ENCODE measurements around the gene FAM186B.

FAM186B gene

DNA sequence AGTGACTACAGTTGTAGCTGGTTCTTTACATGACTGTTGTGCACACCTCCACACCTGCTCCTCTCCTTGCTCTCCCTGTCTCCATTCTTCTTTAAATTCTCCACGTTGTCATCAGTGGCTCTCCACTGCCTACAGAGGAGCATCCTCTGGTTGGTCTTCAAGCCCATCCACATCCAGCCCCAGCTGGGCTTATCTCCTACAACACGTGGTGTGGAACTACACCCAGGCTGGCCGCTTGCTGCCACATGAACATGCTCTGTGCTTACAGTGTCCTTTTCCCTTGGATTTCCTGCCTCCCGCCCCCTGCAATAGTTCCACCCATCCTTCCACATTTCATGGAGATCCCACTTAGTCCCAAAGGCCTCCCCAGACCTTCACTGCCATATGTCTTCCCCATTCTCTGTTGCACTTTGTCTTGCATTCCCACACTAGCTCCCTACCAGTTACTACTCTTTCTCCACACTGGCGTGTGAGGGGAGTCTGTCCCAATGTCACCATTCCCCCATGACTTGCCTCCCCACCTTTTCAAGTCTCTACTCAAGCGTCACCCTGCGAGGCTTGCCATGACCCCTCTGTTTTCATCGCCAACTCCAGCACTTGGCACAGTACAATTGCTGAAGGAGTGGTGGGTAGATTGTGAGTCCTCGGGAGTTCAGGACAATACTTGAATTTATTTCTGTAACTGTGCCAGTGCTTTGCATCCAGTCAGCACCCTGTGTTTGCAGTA, 27.7 kb downstream of the FAM186B start:
- H3K9me3 Mint-ChIP-seq: no peaks in the 10 kb centered on the region
- H3K27me3 Mint-ChIP-seq: no peaks in the 10 kb centered on the region
- peaks cover 17% of the 10 kb centered on the region for H3K4me1 Mint-ChIP-seq (ENCODE audit: low read depth)
- H3K4me3 Mint-ChIP-seq: no peak overlapping the region
- H3K27ac Mint-ChIP-seq: no peak overlapping the region
- peaks cover 27% of the 10 kb centered on the region for H3K36me3 Mint-ChIP-seq (ENCODE audit: low read depth)

DNA sequence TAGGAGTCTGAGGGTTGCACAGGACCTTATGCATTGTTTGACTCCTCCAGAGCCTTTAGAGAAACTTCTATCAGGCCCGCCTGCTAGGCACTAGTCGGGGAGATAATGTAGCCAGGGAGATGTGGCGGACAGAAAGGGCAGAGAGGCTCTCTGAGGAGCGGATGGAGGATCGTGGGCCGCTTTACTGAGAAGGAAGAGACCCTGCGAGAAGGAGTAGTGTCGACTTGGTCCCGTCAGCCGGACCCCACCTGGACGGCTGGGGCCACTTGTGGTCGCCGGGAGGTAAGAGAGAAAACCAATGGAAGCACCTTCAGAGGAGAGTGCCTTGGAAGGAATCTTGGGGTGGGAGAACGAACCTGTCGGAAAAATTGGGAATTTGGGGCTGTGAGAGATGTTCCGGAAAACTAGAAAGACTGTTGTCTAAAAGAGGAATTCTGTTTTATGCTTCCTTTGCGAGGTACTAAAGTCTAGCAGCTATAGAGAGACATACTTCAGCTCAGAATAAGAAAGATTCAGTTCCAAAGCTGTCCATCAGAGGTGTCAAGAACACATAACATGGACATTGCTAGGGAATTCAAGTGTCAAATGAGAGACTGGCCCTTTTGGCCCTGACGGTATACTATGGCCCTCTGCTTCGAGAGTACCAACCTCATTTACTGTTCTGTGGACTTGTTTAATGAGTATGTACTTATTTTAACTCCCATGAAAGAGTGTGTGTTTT, 36.8 kb downstream of the FAM186B start:
- Mint-ChIP-seq H3K36me3 (ENCODE audit: low read depth) (peaks cover 24% of the 10 kb centered on the region), H3K4me1 (ENCODE audit: low read depth) (peaks cover 65% of the 10 kb centered on the region), H3K4me3 (peak overlapping the region; percentile 97), H3K27ac (peak overlapping the region; percentile 98), H3K9me3 (no peaks in the 10 kb centered on the region), H3K27me3 (no peaks in the 10 kb centered on the region)

DNA sequence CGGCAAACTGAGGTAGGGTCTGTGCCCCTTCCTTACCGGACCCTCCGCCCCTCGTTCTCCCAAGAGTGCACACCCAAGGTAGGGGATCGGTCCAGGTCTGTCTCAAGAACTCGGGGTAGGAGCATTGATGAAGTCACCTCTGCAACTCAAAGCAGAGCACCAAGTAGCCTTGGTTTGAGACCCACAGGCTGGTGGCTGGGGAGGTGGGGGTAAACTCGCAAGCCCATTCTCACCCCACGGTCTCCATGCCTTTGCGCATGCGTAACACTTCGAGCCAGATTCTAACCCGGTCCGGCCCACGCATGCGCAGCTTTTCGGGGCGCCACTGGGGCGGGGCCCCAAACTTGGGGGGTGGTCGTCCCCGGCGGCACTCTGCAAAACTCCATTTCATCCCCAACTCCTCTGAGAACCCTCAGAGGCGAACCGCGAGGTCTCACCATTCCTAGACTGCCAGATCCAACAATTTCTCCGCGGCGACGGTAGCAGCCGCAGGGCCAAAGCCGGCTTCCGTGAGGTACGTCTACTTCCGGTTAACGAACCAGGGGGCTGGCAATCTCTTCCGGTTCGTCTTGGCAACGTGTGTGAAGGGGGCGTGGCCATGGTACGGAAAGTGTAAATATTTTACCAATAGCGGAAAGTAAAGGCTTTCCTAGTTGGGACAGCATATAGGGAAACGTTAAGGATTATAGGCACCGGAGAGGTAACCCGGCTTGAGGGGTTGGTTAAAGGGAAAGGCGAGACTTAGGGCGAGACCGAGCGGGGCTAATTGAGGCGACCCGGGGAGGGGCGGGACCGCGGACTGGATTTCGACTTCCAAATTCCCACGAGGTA, 37.6 kb downstream of the FAM186B start, which contains the start of gene MCRS1:
TSS of gene MCRS1 (minus strand) at position 532 of the 831 bp plus-strand sequence. CDS start 1,411 bp downstream, outside the sequence.
- H3K9me3 Mint-ChIP-seq: no peaks in the 10 kb centered on the region
- H3K36me3 Mint-ChIP-seq (ENCODE audit: low read depth): peaks cover 26% of the 10 kb centered on the region
- peak within 1 kb of the TSS; percentile 98 for H3K27ac Mint-ChIP-seq
- H3K4me1 Mint-ChIP-seq (ENCODE audit: low read depth): peaks cover 65% of the 10 kb centered on the region
- no peaks in the 10 kb centered on the region for H3K27me3 Mint-ChIP-seq
- H3K4me3 Mint-ChIP-seq: peak within 1 kb of the TSS; percentile 97

GRCh38 chr12:49567302-49567610, 38.2 kb downstream of the FAM186B start:
- peak overlapping the region; percentile 98 for H3K27ac Mint-ChIP-seq
- H3K4me1 Mint-ChIP-seq (ENCODE audit: low read depth): peaks cover 70% of the 10 kb centered on the region
- no peaks in the 10 kb centered on the region for H3K27me3 Mint-ChIP-seq
- H3K36me3 Mint-ChIP-seq (ENCODE audit: low read depth): peaks cover 31% of the 10 kb centered on the region
- H3K9me3 Mint-ChIP-seq: no peaks in the 10 kb centered on the region
- peak overlapping the region; percentile 97 for H3K4me3 Mint-ChIP-seq

DNA sequence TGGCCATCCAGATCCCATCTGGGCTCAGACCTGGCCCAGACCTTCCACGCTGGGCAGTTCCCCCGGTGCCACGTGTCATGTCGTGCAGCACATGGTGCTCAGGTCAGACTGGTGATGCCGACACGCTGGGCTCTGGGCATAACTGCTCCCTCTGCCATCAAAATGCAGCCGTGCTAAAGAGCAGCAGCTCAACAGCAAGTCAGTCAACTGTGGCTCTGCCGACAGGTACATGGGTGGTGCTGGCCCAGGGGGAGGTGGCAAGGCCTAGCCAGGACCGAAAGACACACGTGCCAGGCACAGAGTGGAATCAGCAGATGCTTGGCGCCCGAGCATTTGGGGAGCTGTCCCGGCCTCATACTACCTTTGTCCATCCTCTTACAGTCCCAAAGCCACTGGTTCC, 39.1 kb downstream of the FAM186B start:
- Mint-ChIP-seq H3K27ac (no peak overlapping the region), H3K9me3 (no peaks in the 10 kb centered on the region), H3K4me3 (no peak overlapping the region), H3K4me1 (ENCODE audit: low read depth) (peaks cover 75% of the 10 kb centered on the region), H3K36me3 (ENCODE audit: low read depth) (peaks cover 28% of the 10 kb centered on the region), H3K27me3 (no peaks in the 10 kb centered on the region)

GRCh38 chr12:49565406-49566265, 39.8 kb downstream of the FAM186B start:
- H3K27ac Mint-ChIP-seq: no peak overlapping the region
- peaks cover 32% of the 10 kb centered on the region for H3K36me3 Mint-ChIP-seq (ENCODE audit: low read depth)
- no peak overlapping the region for H3K4me3 Mint-ChIP-seq
- H3K27me3 Mint-ChIP-seq: no peaks in the 10 kb centered on the region
- no peaks in the 10 kb centered on the region for H3K9me3 Mint-ChIP-seq
- H3K4me1 Mint-ChIP-seq (ENCODE audit: low read depth): peaks cover 77% of the 10 kb centered on the region

GRCh38 chr12:49564686-49565405, 40.6 kb downstream of the FAM186B start:
- Mint-ChIP-seq H3K36me3 (ENCODE audit: low read depth) (peaks cover 38% of the 10 kb centered on the region), H3K27me3 (no peaks in the 10 kb centered on the region), H3K9me3 (no peaks in the 10 kb centered on the region), H3K27ac (no peak overlapping the region), H3K4me3 (no peak overlapping the region), H3K4me1 (ENCODE audit: low read depth) (peaks cover 76% of the 10 kb centered on the region)

GRCh38 chr12:49563951-49564685, 41.3 kb downstream of the FAM186B start:
- peaks cover 41% of the 10 kb centered on the region for H3K36me3 Mint-ChIP-seq (ENCODE audit: low read depth)
- H3K9me3 Mint-ChIP-seq: no peaks in the 10 kb centered on the region
- peaks cover 74% of the 10 kb centered on the region for H3K4me1 Mint-ChIP-seq (ENCODE audit: low read depth)
- no peak overlapping the region for H3K27ac Mint-ChIP-seq
- H3K4me3 Mint-ChIP-seq: no peak overlapping the region
- H3K27me3 Mint-ChIP-seq: no peaks in the 10 kb centered on the region

GRCh38 chr12:49562831-49563230, 42.6 kb downstream of the FAM186B start:
- Mint-ChIP-seq H3K27me3 (no peaks in the 10 kb centered on the region), H3K36me3 (ENCODE audit: low read depth) (peaks cover 46% of the 10 kb centered on the region), H3K27ac (no peak overlapping the region), H3K4me3 (no peak overlapping the region), H3K9me3 (no peaks in the 10 kb centered on the region), H3K4me1 (ENCODE audit: low read depth) (peaks cover 64% of the 10 kb centered on the region)

DNA sequence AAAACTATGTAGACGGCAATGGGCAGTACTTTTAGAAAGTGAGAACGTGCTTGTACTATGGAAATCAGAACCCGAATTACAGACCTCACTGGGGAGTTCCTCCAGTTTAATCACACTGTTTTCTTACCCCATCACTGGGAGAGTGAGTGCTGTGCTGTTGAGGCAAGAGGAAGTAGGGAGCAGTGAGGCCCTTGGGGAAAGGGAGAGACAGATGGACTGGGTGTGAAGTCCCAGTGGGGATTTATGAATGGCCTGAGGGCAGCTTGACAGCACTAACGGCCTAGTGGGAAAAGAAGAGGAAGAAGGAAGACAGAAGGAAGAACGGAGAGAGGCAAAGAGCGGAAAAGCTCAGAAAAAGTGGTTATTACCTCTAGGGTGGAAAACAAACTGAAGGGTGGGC, 43.2 kb downstream of the FAM186B start:
- peaks cover 58% of the 10 kb centered on the region for H3K4me1 Mint-ChIP-seq (ENCODE audit: low read depth)
- H3K27ac Mint-ChIP-seq: peak overlapping the region; percentile 3

DNA sequence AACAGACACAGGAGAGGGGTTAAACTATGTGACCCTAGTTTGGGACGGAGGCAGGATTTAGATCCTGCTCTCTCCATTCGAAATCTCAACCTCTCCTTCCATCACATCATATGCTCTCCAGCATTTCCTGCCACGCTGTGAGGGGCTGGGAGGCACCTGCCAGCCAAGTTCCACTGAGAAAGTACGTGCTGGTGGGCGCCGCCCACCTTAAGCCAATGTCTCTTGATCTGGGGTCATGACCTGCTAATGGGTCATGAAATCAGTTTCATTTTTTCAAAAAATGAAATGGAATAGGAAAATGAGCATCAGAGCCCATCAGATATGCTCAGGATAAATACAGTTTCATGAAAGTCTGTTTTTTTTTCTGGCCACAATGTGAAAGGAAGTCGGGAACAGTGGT, 44.7 kb downstream of the FAM186B start:
- Mint-ChIP-seq H3K27me3 (no peaks in the 10 kb centered on the region), H3K27ac (peak overlapping the region; percentile 66), H3K36me3 (ENCODE audit: low read depth) (peaks cover 46% of the 10 kb centered on the region), H3K4me1 (ENCODE audit: low read depth) (peaks cover 47% of the 10 kb centered on the region), H3K9me3 (no peaks in the 10 kb centered on the region), H3K4me3 (peak overlapping the region; percentile 33)

More for the DNA sequence above, 43.2 kb downstream of the FAM186B start:
- Mint-ChIP-seq H3K36me3 (ENCODE audit: low read depth) (peaks cover 46% of the 10 kb centered on the region), H3K4me3 (no peak overlapping the region), H3K9me3 (no peaks in the 10 kb centered on the region), H3K27me3 (no peaks in the 10 kb centered on the region)

DNA sequence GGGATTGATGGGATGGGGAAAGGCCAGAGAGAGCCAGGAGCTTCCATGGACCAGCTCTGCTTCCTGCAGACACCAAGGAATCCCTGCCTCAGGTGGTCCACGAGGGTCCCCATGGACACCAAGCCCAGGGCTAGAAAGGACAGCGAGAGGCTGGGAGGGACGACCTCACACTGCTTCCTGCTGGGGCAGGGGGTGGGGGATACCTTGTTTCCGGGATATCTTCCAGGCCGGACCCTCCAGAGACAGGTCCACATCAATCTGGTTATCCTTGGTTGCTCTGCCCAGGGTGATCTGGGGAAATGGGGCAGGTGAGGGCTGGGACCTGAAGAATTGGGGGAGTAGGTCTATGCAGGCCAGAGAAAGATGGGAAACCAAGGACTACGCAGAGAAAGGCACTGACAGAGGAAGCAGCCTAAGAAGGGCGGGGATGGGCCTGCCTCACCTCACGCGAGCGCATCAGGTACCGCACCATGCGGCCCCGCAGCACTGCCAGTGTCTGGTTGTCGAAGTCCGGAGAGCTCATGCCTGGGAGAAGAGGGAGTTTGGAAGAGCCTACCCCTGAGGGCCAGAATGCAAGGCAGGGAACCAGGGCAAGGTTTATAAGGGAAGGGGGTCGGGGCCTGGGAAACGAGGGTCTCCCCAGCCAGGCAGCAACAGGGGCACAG, 46.3 kb downstream of the FAM186B start:
- no peak overlapping the region for H3K4me3 Mint-ChIP-seq
- H3K36me3 Mint-ChIP-seq (ENCODE audit: low read depth): peaks cover 42% of the 10 kb centered on the region
- no peaks in the 10 kb centered on the region for H3K9me3 Mint-ChIP-seq
- H3K27ac Mint-ChIP-seq: no peak overlapping the region
- peaks cover 31% of the 10 kb centered on the region for H3K4me1 Mint-ChIP-seq (ENCODE audit: low read depth)
- H3K27me3 Mint-ChIP-seq: no peaks in the 10 kb centered on the region

GRCh38 chr12:49558526-49558925, 46.9 kb downstream of the FAM186B start:
- Mint-ChIP-seq H3K27ac (no peak overlapping the region), H3K27me3 (no peaks in the 10 kb centered on the region), H3K4me3 (no peak overlapping the region), H3K4me1 (ENCODE audit: low read depth) (peaks cover 26% of the 10 kb centered on the region), H3K9me3 (no peaks in the 10 kb centered on the region), H3K36me3 (ENCODE audit: low read depth) (peaks cover 36% of the 10 kb centered on the region)

Measured in stimulated activated naive CD8-positive, alpha-beta T cell treated with anti-CD3 and anti-CD28 coated beads, Interleukin-15, Interleukin-2, amounts not matched to agents 100 ng/mL and 50 ng/mL, for 24 hours (primary cell).